NCI-H146 treated with DMSO at 0.1 percent for 48 hours (cell line): Measurements from ENCODE around the gene CTNNBIP1.
A peak's percentile ranks its signal among the peaks of the same experiment; 100 is the strongest.

ENCODE experiments used
- DNase-seq: peaks from one replicate; lab custom pipeline; 2025; ENCODE audit not compliant: unreplicated experiment; lab: John Stamatoyannopoulos, UW

The CTNNBIP1 gene

DNA sequence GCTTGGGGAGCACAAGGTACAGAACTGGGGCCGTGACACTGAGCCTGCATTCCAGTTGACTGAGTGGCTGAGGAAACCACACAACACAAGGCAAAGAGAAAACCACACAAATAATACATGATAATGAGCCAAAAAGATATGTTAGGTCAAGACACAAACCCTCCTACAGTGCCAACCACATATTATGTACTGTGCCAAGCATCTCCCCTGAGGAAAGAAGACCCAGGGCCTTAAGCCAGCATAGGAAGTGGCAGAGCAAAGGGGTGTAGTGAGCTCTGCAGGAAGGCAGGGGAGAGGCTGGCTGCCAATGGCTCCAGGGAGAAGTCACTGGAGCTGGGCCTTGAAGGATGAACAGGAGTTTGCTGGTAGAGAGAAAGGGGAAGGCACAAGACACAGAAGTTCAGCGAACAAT lies 28.2 kb downstream of the CTNNBIP1 start:
- DNase-seq: no peak

DNA sequence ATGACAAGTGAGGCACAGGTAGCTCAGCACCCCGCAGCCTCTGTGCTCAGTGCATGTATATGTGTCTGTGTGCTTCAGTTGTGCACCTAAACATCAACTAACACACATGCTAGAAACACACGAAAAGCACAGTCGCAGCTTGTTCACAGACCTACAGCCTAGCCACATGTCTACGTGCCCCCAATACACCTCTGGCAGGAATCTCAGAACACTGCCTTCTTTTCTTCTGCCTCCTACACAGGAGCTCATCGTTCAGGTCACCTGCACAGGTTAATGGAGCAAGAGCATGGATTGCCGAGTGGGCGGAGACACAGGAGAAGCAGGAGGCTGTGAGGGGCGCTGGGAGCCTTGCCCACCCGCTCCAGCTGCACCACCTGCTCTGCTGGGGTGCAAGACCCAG lies 31.7 kb downstream of the CTNNBIP1 start:
- DNase-seq: no peak

DNA sequence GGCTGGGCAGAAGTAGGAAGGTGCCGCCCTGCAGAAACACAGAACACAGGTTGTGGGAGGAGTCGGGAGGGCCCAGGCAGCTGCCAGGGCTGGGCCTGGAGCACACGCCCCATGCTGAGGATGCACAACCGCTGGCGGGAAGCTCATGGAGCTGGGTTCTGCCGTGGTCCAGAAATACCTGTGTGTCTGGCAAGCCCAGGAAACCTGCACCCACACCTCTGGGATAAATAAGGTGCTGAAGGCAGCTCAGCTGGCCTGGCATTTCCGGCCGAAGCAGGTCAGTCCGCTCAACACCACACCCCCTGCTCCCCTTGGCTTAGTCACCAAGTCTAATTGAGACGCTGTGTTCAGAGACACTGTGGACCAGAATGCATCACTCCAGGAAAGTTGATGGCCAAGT lies 32.1 kb downstream of the CTNNBIP1 start:
- peak; percentile 20 for DNase-seq

DNA sequence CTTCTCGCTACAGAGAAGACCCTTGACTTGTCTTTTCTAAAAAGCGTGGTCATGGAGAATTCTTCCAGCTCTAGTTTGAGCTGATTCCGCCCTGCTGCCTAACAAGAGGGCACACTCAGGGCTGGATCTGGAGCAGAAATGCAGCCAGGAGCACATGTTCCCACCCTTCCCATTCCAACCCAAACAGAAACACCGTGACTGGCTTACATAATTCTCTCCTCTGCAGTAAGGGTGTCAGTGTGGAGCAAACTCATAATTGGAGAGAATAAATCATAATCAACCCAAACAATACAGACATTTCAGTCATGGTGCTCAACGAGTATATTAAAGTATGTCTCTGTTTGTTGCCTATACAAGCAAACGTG lies 34.5 kb downstream of the CTNNBIP1 start:
- no peak for DNase-seq

DNA sequence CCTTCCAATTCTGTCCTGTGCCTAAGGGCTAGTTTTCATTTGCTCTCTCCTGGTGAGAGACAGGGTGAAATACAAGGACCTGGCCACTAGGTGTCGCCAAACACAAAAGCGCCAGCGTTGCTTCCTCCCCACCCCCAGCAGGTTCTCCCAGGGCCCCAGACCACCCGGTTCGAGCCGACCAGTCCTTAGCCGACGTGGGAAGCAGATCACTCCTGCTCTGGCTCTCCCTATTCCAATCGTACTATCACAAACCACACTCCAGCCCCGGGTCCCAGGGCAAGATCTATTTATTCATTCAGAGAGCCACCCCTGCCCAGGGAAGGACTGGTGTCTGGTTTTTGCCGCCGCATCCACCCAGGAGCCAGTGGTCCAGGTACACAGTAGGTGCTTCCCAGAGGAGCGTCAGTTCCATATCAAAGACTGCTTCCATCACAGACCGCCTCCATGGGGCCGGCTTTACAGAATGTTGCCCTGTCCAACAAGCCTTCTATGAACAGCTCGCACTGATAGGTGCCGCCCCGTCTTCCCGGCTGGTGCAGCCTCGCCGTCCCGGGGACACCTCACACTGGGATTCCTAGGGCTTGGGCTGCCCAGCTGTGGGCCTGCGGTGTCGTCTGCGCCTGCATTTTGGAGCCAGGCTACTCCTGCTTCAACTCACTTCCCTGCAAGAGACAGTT lies 35.0 kb downstream of the CTNNBIP1 start:
- no peak for DNase-seq

DNA sequence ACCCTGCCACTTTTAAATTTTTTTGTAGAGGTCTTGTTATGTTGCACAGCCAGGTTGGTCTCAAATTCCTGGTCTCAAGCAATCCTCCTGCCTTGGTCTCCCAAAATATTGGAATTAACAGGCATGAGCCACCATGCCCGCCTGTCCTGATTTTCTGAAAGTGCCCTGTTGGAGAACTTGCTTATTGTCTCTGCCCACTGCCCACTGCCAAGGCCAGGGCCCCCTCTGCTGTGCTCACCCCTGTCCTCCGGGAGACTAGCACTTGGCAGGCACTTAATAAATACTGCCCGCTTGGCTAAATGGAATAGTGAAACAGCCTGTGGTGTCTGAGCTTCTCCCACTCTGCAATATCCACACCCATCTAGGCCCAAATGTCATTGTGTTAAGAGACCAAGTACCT lies 35.7 kb downstream of the CTNNBIP1 start:
- DNase-seq: no peak

DNA sequence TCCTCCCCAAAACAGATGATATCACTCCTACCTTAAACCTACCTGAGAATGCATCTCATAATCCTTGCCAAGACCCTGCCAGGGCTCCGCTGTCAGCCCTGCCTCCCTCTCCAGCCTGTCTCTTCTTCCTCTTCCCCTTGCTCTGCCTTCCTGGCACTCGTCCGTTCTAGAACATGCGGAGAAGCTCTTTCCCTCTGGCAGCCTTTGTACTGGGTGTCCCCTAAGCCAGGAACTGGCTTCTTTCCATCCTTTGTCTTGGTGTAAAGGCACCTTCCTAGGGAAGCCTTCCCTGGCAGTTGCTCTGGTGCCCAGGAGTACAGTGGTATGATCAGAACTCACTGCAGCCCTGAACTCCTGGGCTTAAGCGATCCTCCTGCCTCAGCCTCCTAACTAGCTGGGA lies 36.1 kb downstream of the CTNNBIP1 start:
- DNase-seq: no peak

DNA sequence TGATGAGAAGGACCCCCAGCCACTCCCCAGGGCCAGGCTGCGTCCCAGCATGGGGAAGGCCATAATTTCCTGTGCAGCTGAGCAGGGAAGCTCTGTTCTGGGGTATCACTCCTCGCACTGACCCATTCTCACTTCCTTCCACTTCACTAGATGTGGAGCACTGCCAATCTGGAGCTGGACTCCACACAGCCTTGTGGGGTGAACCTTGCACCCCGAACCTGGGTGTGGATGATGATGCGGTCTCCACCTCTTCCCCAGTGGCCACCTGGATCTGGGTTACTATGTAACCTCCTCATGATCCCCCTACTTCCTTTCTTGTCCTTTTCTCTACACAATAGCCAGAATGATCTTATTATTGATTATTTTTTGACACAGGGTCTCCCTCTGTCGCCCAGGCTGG lies 36.7 kb downstream of the CTNNBIP1 start:
- no peak for DNase-seq

DNA sequence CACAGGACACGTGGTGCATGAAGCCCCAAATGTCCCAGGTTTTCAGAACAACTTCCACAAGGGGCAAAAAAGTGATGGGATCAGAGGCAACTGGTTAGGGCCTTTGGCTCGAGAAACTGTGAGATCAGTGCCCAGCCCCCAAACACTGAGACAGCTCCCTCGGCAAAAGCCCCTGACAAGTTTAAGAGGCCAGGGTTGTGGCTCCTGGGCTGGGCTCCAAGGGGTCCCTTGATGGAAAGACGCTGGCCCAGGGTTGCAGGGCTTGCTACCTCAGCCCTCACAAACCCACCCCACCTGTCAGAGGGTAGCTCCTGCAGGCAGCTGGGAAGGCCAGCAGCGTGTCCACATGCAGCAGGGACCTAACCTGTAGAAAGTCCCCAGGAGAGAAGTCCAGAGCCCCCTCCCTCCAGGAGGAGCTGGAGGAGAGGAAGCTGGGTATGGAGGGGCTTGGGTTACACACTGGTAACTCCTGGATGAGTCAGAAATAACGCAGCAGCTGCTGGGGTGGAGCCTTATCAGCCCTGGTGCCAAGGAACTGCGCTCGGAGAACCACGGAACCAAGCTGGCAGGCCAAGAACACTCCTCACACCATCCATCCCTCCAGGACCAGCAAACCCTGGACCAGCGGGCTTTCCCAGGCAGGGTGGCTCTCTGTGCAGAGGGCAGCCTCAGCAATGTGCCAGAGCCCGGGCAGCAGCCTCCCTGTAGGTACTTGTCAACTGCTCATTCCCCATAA lies 37.5 kb downstream of the CTNNBIP1 start:
- DNase-seq: no peak

DNA sequence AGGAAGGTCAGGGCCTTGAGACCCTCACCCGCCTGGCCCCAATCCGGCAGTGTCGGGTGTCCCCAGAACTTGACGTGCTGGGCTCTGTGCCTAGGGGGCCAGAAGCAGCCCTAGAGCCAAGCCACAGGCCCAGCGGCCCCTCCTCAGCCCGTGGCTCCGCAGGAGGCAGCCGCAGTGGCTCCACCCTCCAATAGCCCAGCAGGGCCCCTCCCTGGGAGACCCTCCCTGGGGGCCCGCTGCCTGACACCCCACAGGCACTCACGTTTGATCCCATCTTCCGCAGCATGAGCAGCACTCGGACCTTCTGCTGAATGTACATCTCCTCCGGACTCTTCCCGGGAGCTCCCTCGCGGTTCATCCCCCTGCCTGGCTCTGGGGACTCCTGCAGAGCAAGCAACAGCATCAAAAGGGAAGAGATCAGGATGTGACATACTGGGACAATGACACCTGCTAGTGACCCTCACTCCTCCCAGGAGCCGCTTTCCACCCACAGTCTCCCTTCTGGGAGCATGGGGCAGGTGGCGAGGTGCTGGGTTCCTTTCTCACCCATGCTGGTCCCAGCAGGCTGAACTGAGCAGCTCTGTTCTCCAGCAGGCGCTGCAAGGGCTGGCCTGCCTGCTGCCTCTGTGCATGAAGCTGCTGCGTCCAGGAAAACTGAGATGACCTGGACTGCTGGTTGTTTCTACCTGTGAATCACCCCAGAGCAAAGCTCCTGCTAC lies 38.2 kb downstream of the CTNNBIP1 start:
- no peak for DNase-seq

DNA sequence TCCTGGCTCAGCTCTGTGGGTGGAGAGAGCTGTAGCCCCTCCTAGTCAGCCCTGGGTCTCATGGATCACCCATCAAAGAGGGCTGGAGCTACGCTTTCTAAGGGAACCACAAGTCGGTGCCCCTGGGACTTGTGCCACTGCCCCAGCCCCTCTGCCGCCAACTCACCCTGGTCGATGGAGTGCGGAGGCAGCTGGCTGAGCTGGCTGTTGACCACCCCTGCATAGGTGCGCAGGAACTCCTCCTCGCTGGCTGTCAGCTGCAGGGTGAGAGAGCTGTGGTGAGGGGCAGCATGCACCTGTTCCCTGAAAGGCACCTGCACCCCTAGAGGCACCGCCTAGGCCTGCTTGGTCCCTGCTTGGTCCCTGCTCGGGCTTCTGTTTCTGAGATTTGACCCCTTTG lies 39.0 kb downstream of the CTNNBIP1 start:
- no peak for DNase-seq

DNA sequence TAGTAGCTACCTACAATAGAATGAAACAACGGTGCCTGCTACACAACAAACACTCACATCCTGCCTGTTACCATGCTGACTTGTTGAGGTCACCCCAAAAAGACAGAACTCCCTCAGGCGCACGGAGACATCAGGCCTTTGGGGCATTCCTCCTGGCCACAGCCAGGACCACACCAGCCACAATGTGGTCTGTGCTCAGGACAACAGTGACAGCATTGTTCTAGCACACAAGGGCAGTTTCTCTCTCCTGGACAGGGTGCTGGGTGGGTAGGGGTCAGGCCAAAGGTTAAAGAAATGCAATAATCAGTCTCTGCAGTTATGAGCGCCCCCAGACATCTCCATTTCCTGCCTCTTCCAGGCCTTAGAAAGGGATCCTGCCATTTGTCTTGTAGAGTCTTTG lies 39.5 kb downstream of the CTNNBIP1 start:
- DNase-seq: no peak

DNA sequence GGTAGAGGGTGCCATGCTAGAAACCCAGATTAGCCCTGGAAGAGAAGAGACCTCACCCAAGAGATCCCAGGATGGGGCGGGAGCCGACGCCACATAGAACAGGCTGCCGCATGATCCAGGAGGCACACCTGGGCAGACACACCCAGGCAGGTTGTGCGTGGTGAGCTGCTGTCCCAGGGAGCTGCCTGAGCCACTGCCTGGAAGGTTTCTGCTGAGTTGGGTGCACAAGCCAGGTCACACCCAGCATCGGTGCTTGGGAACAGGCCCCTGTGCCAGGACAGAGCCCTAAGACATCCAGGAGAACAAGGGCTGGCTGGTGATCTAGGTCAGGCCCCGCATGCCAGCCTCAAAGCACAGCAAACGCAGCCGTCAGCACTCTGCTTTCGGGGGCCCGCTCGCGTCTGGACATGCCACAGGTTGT lies 40.2 kb downstream of the CTNNBIP1 start:
- no peak for DNase-seq

DNA sequence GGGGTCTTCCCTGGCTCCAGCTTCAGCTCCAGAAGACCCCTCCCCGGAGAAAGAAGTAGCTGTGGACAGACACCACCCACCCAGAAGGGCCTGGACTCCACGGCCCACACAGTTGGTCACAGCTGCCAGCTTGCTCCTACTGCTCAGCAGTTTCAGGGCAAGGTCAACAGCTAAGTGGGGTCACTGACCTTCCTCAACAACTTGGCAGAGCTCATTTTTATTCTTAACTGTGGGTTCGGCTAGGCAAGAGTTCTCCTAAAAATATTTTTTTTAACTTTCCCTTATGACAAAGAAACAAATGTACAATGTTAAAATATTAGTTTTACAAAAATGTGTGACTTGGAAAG lies 41.9 kb downstream of the CTNNBIP1 start:
- no peak for DNase-seq

DNA sequence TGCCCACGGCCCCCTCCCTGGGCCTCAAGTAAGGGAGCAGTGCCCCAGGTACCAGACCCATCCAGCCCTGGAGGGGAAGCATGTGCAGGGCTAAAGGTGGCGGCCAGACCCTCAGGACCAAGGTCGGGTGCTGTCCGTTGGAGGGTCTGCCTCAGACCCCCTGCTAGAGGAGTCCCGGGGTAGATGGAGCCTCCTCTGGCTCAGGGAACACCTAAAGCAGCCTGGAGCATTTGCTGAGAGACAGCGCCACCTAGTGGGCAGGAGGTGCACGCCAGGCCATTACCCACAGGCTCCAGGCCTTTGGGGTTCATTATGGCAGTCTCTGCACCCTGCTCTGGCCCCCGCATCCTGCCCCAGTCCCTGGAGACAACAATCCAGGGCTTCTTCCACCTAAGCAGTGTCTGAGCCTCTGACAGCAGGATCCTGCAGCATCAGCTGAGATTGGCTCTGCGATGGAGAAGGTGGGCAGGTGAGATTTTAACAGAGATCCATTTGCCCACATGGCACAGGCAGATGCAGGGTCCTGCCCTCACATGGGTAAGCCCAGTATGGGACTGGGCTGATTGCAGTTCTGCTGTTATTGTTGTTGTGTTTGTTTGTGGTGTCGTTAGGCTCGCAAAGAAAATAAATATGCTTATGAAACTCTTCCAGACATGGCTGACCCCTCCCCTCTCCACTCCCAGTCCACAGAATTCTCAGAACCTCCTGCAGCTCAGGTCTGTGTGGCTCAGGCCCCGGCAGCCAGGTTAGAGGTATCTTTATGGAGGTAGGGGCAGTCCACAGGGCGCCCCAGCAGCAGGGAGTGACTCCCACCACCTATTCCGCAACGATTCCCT lies 42.4 kb downstream of the CTNNBIP1 start:
- DNase-seq: peak; percentile 0

DNA sequence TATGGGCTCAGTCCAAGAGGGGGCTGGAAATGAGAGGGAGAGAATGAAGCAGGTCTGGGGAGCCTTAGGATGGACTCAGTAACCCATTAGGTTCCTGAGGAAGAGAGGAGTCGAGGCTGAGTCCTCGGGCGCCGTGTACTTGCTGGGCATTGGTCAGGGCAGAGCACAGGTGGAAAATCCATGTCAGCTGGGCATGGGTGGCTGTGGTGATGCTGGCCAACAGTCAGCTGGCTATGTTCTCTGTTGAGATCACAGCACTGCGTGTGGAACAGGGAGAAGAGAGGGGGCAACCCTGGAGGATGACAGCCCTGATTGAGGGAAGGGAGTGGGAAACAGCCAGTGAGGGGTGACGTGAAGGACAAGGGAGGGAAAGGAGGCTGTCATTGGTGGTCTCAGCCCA lies 43.2 kb downstream of the CTNNBIP1 start:
- DNase-seq: no peak

DNA sequence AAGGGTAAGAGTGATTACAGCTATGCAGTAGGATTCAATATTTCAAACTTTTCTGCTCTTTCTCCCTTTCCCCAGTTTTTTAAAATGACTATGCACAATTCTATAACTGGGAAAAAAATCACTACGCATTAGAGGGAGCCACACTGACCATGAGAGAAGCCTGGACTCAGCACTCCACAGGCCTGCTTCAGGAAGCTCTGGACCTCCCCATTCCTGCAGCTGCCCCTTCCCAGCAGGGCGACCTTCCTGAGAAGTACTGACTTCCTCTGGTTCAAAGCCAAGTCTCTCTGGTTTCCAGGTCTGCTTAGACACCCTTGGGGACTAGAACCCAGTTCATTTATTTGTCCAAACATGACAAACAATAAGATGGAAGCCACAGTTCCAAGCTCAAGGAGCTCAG lies 44.3 kb downstream of the CTNNBIP1 start:
- no peak for DNase-seq

DNA sequence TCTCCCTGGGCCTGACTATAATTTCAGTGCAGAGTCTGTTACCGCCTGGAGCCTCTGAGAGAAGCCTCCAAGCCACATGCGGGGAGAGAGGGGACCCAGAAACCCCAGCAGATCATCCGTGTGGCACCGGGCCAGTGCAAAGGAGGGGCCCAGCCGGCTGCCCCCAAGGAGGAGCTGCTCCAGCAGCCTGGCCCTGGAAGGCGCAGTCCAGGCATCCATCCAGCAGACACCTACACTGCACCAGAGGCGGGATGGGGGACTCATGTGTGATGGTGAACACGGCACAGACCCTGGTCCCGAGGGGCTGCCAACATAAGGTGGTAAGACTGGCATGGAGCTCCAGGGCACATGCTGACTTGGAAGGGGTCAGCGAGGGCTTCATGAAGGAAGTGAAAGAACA lies 46.7 kb downstream of the CTNNBIP1 start:
- DNase-seq: no peak

DNA sequence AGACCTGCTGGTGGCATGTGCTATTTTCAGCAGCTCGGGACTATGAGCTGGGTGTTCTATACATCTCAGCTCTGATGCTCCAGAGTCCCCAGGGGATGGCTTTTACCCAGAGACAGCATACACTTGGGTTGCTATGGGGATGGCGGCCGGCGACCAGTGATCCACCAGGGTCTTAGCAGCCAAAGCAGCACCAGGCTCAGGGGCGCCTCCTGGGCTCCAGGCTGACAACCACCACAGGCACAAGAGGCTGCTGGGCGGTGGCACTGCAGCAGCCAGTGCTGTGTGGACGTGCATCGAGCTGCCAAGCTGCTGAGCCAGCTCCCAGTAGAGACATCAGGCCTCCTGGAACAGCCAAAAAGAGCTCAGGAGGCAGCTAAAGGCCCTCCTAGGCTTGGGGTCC lies 48.7 kb downstream of the CTNNBIP1 start:
- DNase-seq: no peak

DNA sequence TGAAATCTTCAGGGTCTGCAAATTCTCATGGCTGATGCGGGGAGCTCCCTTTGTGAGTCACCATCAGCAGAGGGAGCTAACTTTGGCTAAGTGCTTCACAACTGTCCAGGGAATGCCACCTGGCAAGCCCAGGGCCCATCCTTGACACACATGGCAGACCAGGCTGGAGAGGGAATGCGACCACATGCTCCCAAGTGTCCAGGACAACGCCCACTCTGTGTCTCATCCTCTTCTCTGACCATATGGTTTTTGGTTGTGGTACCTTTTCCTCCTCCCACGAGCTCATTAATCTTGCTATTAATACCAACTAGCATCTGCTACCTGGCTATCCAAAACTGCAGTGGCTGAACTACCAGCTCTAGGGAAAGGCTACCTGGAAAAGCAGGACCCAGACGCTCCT lies 49.2 kb downstream of the CTNNBIP1 start:
- DNase-seq: no peak

DNA sequence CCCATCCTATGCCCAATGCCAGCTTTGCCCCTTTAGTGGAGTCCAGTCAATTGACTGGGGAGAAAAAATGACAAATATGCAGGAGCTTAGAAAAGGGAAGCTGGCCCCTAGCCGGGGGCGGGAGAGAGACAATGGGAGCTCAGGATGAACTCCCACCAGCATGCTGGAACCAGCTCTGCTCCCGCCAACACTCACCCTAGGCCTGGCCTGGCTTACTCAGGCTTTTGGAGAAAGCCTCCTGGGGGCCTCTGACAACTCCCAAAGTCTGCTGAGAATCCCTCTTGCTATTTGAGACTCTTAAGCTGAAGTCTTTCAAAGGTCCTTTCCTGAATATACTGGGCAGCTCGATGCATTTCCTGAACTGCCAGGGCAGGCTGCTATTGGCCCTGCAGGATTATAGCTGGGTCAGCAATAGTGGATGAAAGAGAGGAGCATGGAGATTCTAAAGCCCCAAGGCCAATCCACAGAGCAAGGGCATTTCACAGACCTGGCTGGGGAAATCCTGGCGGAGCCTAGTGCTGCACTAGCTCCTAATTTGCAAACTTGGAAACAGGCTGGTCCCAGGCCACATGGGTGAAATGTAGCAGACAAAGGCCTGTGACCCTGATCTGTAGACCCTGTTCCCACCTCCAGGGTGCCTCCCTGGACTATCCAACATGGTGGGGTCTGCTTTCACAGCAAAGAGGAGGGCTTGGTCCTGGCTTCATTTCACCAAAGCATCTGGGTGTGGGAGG lies 50.6 kb downstream of the CTNNBIP1 start:
- no peak for DNase-seq
